ENCODE data around the gene LRRC15. TPM values are rescaled to one million over a fixed set of nuclear protein-coding genes. Genes with fewer than 3 reads are reported as not detected.
A peak's percentile ranks its signal among the peaks of the same experiment; 100 is the strongest.

Gene LRRC15
- total RNA-seq, 4 donors from 2014 or later = 0.79 to 6.7 (median 1.4) TPM

DNA sequence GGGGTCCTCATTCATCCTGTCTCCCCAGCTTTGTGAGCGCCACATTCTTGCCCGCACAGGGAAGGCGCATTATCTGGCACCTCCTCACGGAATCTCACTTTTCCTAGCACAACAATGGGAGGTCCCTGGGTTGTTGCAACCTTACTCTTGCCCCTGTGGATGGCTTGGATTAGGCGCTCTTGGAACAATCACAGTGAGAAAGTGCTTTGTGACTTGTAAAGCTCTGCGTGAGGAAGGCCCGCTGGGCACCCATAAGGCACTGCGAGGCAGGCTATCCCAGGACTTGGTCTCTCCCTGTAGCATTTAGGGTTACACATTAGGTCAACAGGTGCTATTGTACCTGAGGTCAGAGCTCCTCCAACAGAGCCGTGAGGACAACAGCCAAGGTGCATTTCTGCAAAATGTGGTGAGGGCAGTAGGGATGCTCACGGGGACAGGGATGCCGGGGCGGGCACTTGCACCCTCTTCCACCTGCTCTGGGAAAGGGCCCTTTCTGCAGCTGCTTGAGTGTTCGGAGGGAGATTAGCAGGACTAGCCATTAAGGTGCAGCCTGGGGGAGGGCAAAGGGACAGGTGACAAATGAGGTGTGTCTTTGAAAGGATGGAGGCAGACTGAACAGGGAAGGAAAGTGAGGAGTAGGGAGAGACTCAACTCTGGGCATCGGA lies 13.9 kb upstream of the LRRC15 start:
- DNase-seq = no peak
- intact Hi-C loops (cut with DNase I) = no loop called here
- 82 to 90% methylated on average over 14 of the region's 14 CpGs for WGBS, 2 donors
- Histone ChIP-seq H3K4me1 (peaks cover 4 to 9% of the 10 kb centered on the region in 2 donors), H3K27ac (no peak overlapping the region), H3K4me3 (replicated peaks in 1 of 3) (no peak overlapping the region), H3K27me3 (no peaks in the 10 kb centered on the region), H3K36me3 (no peaks in the 10 kb centered on the region), H3K9me3 (no peaks in the 10 kb centered on the region)
- TF ChIP-seq POLR2A (IDR thresholded peaks at IDR 0.05) = no peak
- TF ChIP-seq, protein P1, sequence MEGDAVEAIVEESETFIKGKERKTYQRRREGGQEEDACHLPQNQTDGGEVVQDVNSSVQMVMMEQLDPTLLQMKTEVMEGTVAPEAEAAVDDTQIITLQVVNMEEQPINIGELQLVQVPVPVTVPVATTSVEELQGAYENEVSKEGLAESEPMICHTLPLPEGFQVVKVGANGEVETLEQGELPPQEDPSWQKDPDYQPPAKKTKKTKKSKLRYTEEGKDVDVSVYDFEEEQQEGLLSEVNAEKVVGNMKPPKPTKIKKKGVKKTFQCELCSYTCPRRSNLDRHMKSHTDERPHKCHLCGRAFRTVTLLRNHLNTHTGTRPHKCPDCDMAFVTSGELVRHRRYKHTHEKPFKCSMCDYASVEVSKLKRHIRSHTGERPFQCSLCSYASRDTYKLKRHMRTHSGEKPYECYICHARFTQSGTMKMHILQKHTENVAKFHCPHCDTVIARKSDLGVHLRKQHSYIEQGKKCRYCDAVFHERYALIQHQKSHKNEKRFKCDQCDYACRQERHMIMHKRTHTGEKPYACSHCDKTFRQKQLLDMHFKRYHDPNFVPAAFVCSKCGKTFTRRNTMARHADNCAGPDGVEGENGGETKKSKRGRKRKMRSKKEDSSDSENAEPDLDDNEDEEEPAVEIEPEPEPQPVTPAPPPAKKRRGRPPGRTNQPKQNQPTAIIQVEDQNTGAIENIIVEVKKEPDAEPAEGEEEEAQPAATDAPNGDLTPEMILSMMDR (IDR thresholded peaks at IDR 0.05) = no peak

DNA sequence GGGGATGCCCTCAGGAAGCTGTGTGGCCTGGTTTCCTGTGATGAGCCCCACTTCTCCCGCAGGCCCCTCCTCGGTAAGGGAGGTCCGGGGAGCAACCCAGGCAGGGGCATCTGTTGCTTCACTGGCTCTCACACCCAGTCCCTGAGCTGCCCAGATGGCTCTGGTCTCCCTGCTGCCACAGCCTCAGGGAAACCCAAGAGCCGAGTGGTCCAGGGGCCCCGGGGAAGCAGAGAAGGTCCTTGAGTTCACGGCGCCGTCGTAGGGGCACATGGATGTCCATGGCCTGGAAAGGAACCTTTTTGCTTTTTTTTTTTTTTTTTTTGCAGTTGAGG lies 13.3 kb upstream of the LRRC15 start:
- Histone ChIP-seq H3K36me3 (no peaks in the 10 kb centered on the region), H3K9me3 (no peaks in the 10 kb centered on the region), H3K4me1 (peaks cover 4 to 9% of the 10 kb centered on the region in 2 donors), H3K27me3 (no peaks in the 10 kb centered on the region), H3K27ac (no peak overlapping the region), H3K4me3 (replicated peaks in 1 of 3) (no peak overlapping the region)
- DNase-seq = no peak
- intact Hi-C loops (cut with DNase I) = no loop called here
- WGBS, 2 donors = 76 to 78% methylated on average over 9 of the region's 9 CpGs
- TF ChIP-seq POLR2A (IDR thresholded peaks at IDR 0.05) = no peak
- TF ChIP-seq, protein P1 (IDR thresholded peaks at IDR 0.05) = no peak

DNA sequence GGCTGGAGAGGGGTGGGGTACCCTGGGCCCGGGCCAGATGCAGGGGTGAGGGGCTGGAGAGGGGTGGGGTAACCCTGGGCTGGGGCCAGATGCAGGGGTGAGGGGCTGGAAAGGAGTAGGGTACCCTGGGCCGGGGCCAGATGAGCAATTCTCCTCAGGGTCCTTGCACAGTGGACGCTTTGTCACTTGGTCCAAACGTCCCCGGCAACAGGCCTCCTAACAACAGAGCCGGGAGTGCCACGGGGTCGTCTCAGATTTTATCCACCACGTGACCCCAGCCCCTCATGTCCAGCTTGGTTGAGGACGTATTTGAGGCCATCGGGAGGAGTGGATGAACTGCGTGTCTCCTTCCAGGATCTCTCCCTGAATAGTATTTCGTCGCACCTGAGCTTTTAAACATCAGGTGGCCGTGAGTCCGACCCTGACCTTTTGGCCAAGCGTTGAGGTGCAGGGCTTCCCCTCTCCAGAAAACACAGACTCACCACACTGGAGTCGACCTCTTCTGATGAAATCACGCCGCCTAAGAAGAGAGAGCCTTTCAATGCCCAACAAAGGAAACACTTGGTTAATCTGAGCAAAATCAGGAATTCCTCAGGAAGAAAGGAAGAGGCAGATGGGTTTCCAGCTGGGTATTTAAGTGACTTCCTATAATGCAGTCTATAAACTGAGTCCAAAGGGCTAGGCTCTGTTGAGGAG lies 12.8 kb upstream of the LRRC15 start:
- TF ChIP-seq, protein P1 (IDR thresholded peaks at IDR 0.05) = no peak
- no peak for TF ChIP-seq POLR2A (IDR thresholded peaks at IDR 0.05)
- Histone ChIP-seq H3K27me3 (no peaks in the 10 kb centered on the region), H3K27ac (no peak overlapping the region), H3K4me1 (peaks cover 4 to 9% of the 10 kb centered on the region in 2 donors), H3K9me3 (no peaks in the 10 kb centered on the region), H3K36me3 (no peaks in the 10 kb centered on the region), H3K4me3 (replicated peaks in 1 of 3) (no peak overlapping the region)
- WGBS, 2 donors = 83 to 84% methylated on average over 20 of the region's 20 CpGs
- intact Hi-C loops (cut with DNase I) = no loop called here
- DNase-seq = no peak

DNA sequence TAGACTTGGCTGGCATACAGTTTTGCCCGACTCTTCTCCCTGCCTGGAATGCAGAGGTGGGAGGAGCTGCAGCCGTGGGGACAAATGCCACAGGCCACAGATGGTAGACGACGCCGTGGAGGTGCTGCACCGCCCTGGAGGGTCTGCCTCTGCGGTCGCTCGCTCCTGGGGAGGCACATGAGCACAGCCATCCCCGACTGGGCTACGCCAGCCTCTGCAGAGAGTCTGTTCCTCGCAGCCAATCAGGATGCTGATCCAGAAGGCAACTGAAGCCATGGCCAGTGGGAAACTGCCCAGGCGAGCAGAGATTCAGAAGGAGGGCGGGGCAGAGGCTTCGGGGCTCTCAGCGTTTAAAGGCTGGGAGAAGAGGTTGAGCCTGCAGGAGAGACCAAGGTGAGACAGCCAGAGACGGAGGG lies 11.9 kb upstream of the LRRC15 start:
- Histone ChIP-seq H3K27ac (peak overlapping the region in 1 of 3 donors; percentile 49), H3K36me3 (no peaks in the 10 kb centered on the region), H3K4me1 (peaks cover 4 to 9% of the 10 kb centered on the region in 2 donors), H3K27me3 (no peaks in the 10 kb centered on the region), H3K4me3 (replicated peaks in 1 of 3) (no peak overlapping the region), H3K9me3 (no peaks in the 10 kb centered on the region)
- DNase-seq = peak; percentile 39 to 47
- TF ChIP-seq, protein P1 (IDR thresholded peaks at IDR 0.05) = no peak
- TF ChIP-seq POLR2A (IDR thresholded peaks at IDR 0.05) = peak in 1 of 2 donors; percentile 19
- WGBS, 2 donors = 39 to 46% methylated on average over 15 to 17 of the region's 17 CpGs
- intact Hi-C loops (cut with DNase I) = no loop called here

DNA sequence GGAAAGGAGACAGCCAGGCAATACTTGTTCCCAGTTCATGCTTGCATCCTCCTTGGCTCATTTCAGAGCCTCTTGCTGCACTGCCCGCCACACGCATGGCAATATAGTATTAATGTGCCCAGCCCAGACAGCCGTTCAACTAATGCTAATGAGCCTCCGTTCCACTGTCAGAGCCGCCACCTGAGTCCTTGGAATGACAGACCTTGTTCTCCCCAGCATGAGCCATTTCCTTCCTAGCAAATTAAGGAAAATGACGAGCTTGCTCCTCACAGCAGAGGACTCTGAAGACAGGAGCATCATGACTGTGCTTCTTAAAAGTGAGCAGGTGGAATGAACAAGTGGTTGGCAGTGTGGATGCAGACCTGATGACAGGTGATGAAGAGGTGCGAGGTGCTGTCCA lies 10.8 kb upstream of the LRRC15 start:
- H3K27me3 ChIP-seq = no peaks in the 10 kb centered on the region
- DNase-seq = no peak
- intact Hi-C loops (cut with DNase I) = no loop called here

More for the DNA sequence above, 10.8 kb upstream of the LRRC15 start:
- no peak for TF ChIP-seq POLR2A (IDR thresholded peaks at IDR 0.05)
- TF ChIP-seq, protein P1 (IDR thresholded peaks at IDR 0.05) = no peak
- Histone ChIP-seq H3K27ac (peak overlapping the region in 1 of 3 donors; percentile 56), H3K4me1 (peaks cover 4 to 16% of the 10 kb centered on the region in 2 donors), H3K36me3 (no peaks in the 10 kb centered on the region), H3K4me3 (replicated peaks in 1 of 3) (no peak overlapping the region), H3K9me3 (no peaks in the 10 kb centered on the region)
- WGBS, 2 donors = 84 to 87% methylated on average over 7 of the region's 7 CpGs

Measured in thyroid gland (tissue), 4 donors.